ENCODE data around the gene SORCS2. TPM values are rescaled to one million over a fixed set of nuclear protein-coding genes. Genes with fewer than 3 reads are reported as not detected.

The SORCS2 gene
- total RNA-seq, 2 donors from 2014 or later = 0.68 to 0.92 TPM

GRCh38 chr4:7680731-7681130 is 488.4 kb downstream of the SORCS2 start:
- Histone ChIP-seq H3K9me3 (peaks cover 7% of the 10 kb centered on the region), H3K4me1 (ENCODE audit: control insufficient read depth in 1 of 2, low read depth in 2 of 2) (no peaks in the 10 kb centered on the region), H3K27ac (no peak overlapping the region), H3K27me3 (replicated peaks; ENCODE audit: insufficient read depth) (no peaks in the 10 kb centered on the region), H3K4me3 (no peak overlapping the region), H3K36me3 (no peaks in the 10 kb centered on the region)
- no peak for DNase-seq (ENCODE audit: low spot score)
- no peak for TF ChIP-seq CTCF (IDR thresholded peaks at IDR 0.05)
- no peak for ATAC-seq (ENCODE audit: insufficient number of reproducible peaks, low FRiP score, low read depth)

- no peak for DNase-seq (ENCODE audit: low spot score)
- Histone ChIP-seq H3K9me3 (peaks cover 7% of the 10 kb centered on the region), H3K4me1 (ENCODE audit: control insufficient read depth in 1 of 2, low read depth in 2 of 2) (no peaks in the 10 kb centered on the region), H3K27ac (no peak overlapping the region), H3K4me3 (no peak overlapping the region), H3K36me3 (no peaks in the 10 kb centered on the region), H3K27me3 (replicated peaks; ENCODE audit: insufficient read depth) (no peaks in the 10 kb centered on the region)
- no peak for ATAC-seq (ENCODE audit: insufficient number of reproducible peaks, low FRiP score, low read depth)
- no peak for TF ChIP-seq CTCF (IDR thresholded peaks at IDR 0.05)
These were observed 490.9 kb downstream of the SORCS2 start for GRCh38 chr4:7683126-7683703.

- Histone ChIP-seq H3K4me1 (ENCODE audit: control insufficient read depth in 1 of 2, low read depth in 2 of 2) (no peaks in the 10 kb centered on the region), H3K9me3 (peaks cover 7% of the 10 kb centered on the region), H3K27ac (no peak overlapping the region), H3K36me3 (no peaks in the 10 kb centered on the region), H3K4me3 (no peak overlapping the region), H3K27me3 (replicated peaks; ENCODE audit: insufficient read depth) (no peaks in the 10 kb centered on the region)
- DNase-seq (ENCODE audit: low spot score) (no peak), ATAC-seq (ENCODE audit: insufficient number of reproducible peaks, low FRiP score, low read depth) (no peak)
- TF ChIP-seq CTCF (IDR thresholded peaks at IDR 0.05) = no peak
These were observed 492.0 kb downstream of the SORCS2 start for GRCh38 chr4:7684294-7684693.

- no peak for ATAC-seq (ENCODE audit: insufficient number of reproducible peaks, low FRiP score, low read depth)
These were observed 493.9 kb downstream of the SORCS2 start for GRCh38 chr4:7686070-7686870.

More at GRCh38 chr4:7686070-7686870, 493.9 kb downstream of the SORCS2 start:
- no peaks in the 10 kb centered on the region for H3K27me3 ChIP-seq (replicated peaks; ENCODE audit: insufficient read depth)
- peaks cover 7% of the 10 kb centered on the region for H3K9me3 ChIP-seq
- no peak for TF ChIP-seq CTCF (IDR thresholded peaks at IDR 0.05)
- H3K4me3 ChIP-seq = no peak overlapping the region
- no peaks in the 10 kb centered on the region for H3K36me3 ChIP-seq
- no peaks in the 10 kb centered on the region for H3K4me1 ChIP-seq (ENCODE audit: control insufficient read depth in 1 of 2, low read depth in 2 of 2)
- no peak overlapping the region for H3K27ac ChIP-seq
- no peak for DNase-seq (ENCODE audit: low spot score)
